Measurements from ENCODE around the gene ANKRD33B. TPM values are rescaled to one million over a fixed set of nuclear protein-coding genes. Genes with fewer than 3 reads are reported as not detected.

The ANKRD33B gene
- total and polyA plus RNA-seq, 2 of the 8 experiments (the other 6 are each of a cell fraction or from before 2014, with no cell fraction given) = 6.9 to 20.6 TPM

GRCh38 chr5:10635867-10636350 is 72.0 kb downstream of the ANKRD33B start:
- peak overlapping the region; percentile 91 for H4K91ac ChIP-seq (replicated peaks; ENCODE audit: insufficient read length, low read length)
- H2AK5ac ChIP-seq (ENCODE audit: low read depth, low read length) = 0 out of 2 replicates have a peak overlapping the region, but pooled peaks have one; percentile 88
- no peaks in the 10 kb centered on the region for H3K36me3 ChIP-seq (ENCODE audit: control insufficient read depth in 2 of 4, insufficient read depth in 4 of 4, low read length in 3 of 4)
- CTCF ChIA-PET (ENCODE audit: partially characterized antibody) = interaction anchor here (0.5 to 4.6 kb wide), 9 partner anchors 10 to 211 kb away, joined by 3 to 49 read pairs (median 5); no protein-coding TSS in a partner anchor
- no peak overlapping the region for H2AFZ ChIP-seq (ENCODE audit: low read length)
- H3K79me2 ChIP-seq (ENCODE audit: control insufficient read depth in 1 of 2, insufficient read depth in 2 of 2, low read length in 2 of 2) = peaks cover 4 to 22% of the 10 kb centered on the region in 2 experiments; a peak in 3 of 4 replicates
- H3K9ac ChIP-seq (replicated peaks in 1 of 4; ENCODE audit: extremely low read depth in 1 of 4, low read depth in 3 of 4, low read length in 3 of 4) = no peak overlapping the region
- peaks cover 18 to 50% (median 36%) of the 10 kb centered on the region in 4 experiments for H3K4me1 ChIP-seq (replicated peaks in 1 of 4; ENCODE audit: control insufficient read depth in 3 of 4, insufficient read depth in 4 of 4, low read length in 3 of 4)
- no peak overlapping the region for H3K23ac ChIP-seq (ENCODE audit: insufficient read length)
- 54% methylated on average over 11 of the region's 11 CpGs; no CpG with 5 or more reads in 1 of the 2 experiments for WGBS, 2 experiments (ENCODE audit: extremely low coverage in 1 of 2, insufficient coverage in 1 of 2, insufficient read length in 1 of 2, insufficient replicate concordance in 2 of 2, low coverage in 1 of 2, low lambda C conversion rate in 2 of 2, missing lambda C conversion rate in 1 of 2)
- FAIRE-seq = no peak
- H4K20me1 ChIP-seq (replicated peaks in 1 of 2; ENCODE audit: control insufficient read depth in 1 of 2, insufficient read depth in 2 of 2, low read length in 2 of 2) = peaks cover 0 to 2% of the 10 kb centered on the region in 2 experiments
- H3K4me3 ChIP-seq (ENCODE audit: extremely low read depth in 1 of 4, insufficient read depth in 2 of 4, low read depth in 3 of 4, low read length in 4 of 4) = no peak overlapping the region
- no peak overlapping the region for H2BK120ac ChIP-seq (replicated peaks; ENCODE audit: low read depth, low read length)
- no peak overlapping the region; the same call in 1 of the 2 replicates for H2BK12ac ChIP-seq (ENCODE audit: low read depth, low read length)
- DNase-seq (ENCODE audit: low read depth in 1 of 2, low spot score in 2 of 2) = no peak
- H3K27me3 ChIP-seq (replicated peaks in 1 of 4; ENCODE audit: control insufficient read depth in 3 of 4, extremely low read depth in 1 of 4, insufficient read depth in 3 of 4, low read length in 3 of 4) = no peaks in the 10 kb centered on the region
- peak overlapping the region; percentile 54; the same call in 1 of the 2 replicates for H2BK5ac ChIP-seq (ENCODE audit: low read depth, low read length)
- no peak overlapping the region for H3K14ac ChIP-seq (ENCODE audit: insufficient read length)
- no peak overlapping the region for H3K27ac ChIP-seq (ENCODE audit: low read depth, low read length)
- H3K4me2 ChIP-seq (ENCODE audit: insufficient read depth in 1 of 2, low read depth in 2 of 2, low read length in 2 of 2) = no peak overlapping the region; a peak in 1 of 4 replicates
- peaks cover 4% of the 10 kb centered on the region; the same call in 1 of the 2 replicates for H3K79me1 ChIP-seq (ENCODE audit: low read depth, low read length)
- no peak overlapping the region for H3K56ac ChIP-seq (replicated peaks; ENCODE audit: insufficient read length, low read depth, low read length)
- H3K23me2 ChIP-seq (ENCODE audit: low read depth, low read length) = peaks cover 7% of the 10 kb centered on the region
- H4K5ac ChIP-seq (ENCODE audit: insufficient read length, low read depth, low read length) = no peak overlapping the region
- peak overlapping the region; percentile 34 for H3K18ac ChIP-seq (ENCODE audit: extremely low read depth, low read length)
- no peak overlapping the region; the same call in 1 of the 2 replicates for H4K8ac ChIP-seq (ENCODE audit: extremely low read depth, insufficient read depth, low read length)
- peak overlapping the region; percentile 82 for H2BK20ac ChIP-seq (ENCODE audit: low read length)
- POLR2A ChIA-PET (ENCODE audit: partially characterized antibody) = interaction anchor here (1.6 kb wide), 1 partner anchor 16 kb away, joined by 3 read pairs; no protein-coding TSS in a partner anchor
- H3K9me3 ChIP-seq (ENCODE audit: insufficient read depth in 2 of 2, low read depth in 1 of 2, low read length in 1 of 2) = no peaks in the 10 kb centered on the region
- H3K4ac ChIP-seq (replicated peaks; ENCODE audit: insufficient read length, low read depth, low read length) = peak overlapping the region; percentile 64
- H2BK15ac ChIP-seq (ENCODE audit: low read length) = peak overlapping the region; percentile 53; the same call in 1 of the 2 replicates
- no peak for TF ChIP-seq CHD1 (IDR thresholded peaks at IDR 0.05; ENCODE audit: low read depth, low read length)
- no peak for TF ChIP-seq POLR2AphosphoS5 (IDR thresholded peaks at IDR 0.05; ENCODE audit: low read depth, low read length)
- no peak for TF ChIP-seq SIX5 (IDR thresholded peaks at IDR 0.05; ENCODE audit: low read depth, low read length)
- no peak for TF ChIP-seq YY1 (IDR thresholded peaks at IDR 0.05; ENCODE audit: low read depth, low read length)
- no peak for TF ChIP-seq ZNF274 (IDR thresholded peaks at IDR 0.05; ENCODE audit: borderline replicate concordance, extremely low read depth, low read length)
- no peak for TF ChIP-seq CTBP2 (IDR thresholded peaks at IDR 0.05; ENCODE audit: borderline replicate concordance, insufficient read depth, insufficient read length, low read length)
- no peak for TF ChIP-seq CREB1 (IDR thresholded peaks at IDR 0.05)
- no peak for TF ChIP-seq KDM4A (IDR thresholded peaks at IDR 0.05; ENCODE audit: low read depth, low read length, severe bottlenecking)
- TF ChIP-seq RAD21 (IDR thresholded peaks at IDR 0.05 in 1 of 2, conservative IDR thresholded peaks at IDR 0.05 in 1 of 2; ENCODE audit: low read depth in 2 of 2, low read length in 2 of 2) = no peak
- no peak for TF ChIP-seq ATF3 (IDR thresholded peaks at IDR 0.05; ENCODE audit: insufficient read depth, low read depth, low read length)
- no peak for TF ChIP-seq SP2 (IDR thresholded peaks at IDR 0.05; ENCODE audit: low read length)
- TF ChIP-seq NRF1 (IDR thresholded peaks at IDR 0.05; ENCODE audit: low read depth, low read length) = no peak
- no peak for TF ChIP-seq SUZ12 (IDR thresholded peaks at IDR 0.05; ENCODE audit: low read length)
